ENCODE results near the gene RNF168.
"Not testable (repeated sequence)": the region's sequence is repeated elsewhere in the genome, so short reads cannot be mapped to it uniquely, and the experiment has no call there.

The RNF168 gene

DNA sequence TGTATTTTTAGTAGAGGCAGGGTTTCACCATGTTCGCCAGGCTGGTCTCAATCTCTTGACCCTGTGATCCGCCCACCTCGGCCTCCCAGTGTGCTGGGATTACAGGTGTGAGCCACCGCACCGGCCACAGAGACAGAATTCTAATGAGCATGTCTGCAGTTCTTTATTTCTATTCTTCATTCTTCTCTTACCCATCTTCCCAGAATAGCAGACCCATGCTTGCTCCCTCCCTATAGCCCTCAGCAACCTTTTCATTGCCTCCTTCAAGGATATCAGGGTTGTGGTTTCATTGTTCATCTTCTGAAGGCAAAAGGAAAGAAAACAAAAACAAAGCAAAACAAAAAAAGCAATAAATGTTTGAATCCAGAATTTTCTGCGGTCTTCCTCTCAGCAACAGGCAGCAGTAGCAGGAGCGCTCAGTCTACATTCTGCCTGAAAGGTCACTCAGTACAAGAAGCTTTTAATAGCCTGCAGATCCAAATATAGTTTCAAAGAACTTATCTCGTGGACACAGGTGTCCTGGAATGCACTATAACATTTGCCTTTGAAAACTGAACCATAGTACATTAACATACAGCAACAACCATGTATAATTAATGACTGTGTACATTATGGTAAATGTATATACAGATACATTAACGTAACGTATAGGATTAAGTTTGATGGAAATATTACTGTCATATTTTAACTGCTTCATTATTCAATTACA, 11.5 kb upstream of the RNF168 start, which contains the start of gene SMCO1:
Gene SMCO1 (minus strand): TSS at position 434 of the 709 bp plus-strand sequence. CDS start 137 bp downstream, at position 297.
- DNase-seq (ENCODE audit: low spot score) = no peak

DNA sequence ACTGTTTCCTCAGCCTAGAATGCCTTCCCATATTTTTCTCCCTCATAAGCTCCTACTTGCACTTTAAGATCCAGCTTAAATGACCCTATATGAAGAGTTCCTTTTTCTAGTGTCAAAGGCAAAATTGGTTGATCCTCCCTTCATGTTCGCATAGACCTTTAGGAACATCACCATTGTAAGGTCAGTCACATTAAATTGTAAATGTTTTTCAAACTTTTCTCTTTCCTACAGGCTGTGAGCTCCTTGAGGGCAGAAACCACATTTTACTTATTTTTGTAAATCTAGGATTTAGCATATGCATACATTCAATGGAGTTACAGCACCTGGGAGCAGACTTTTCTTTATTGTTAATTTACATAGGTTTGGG, 10.8 kb upstream of the RNF168 start:
- DNase-seq (ENCODE audit: low spot score) = no peak

DNA sequence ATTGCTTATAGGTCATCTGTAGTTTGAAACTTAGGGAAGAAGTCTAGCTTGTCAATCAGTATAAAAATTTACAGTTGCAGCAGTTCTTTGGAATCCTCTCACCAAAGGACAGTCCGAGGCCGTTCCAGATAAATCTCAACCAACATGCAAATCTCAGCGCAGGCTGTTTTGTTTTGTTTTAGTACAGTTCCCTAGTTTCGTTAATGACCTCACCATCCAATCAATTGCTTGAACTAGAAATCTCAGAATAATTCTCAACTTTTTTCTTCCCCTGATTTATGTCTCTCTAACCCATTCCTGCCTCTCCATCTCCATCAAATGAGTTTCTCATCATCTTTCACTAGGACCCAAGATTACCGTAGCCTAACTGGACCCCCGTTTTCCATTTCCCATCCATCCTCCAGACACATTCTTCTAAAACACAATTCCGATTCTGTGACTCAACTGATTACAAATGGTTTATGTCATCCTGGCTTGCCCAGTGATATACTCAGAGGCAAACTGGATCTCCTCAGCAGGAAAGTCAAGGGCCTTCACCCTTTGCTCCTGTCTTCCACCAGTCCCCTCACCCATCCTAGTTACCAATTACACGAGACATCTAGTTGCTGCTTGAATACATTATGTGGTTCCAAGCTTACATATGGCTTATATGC, 10.3 kb upstream of the RNF168 start:
- DNase-seq (ENCODE audit: low spot score) = no peak

DNA sequence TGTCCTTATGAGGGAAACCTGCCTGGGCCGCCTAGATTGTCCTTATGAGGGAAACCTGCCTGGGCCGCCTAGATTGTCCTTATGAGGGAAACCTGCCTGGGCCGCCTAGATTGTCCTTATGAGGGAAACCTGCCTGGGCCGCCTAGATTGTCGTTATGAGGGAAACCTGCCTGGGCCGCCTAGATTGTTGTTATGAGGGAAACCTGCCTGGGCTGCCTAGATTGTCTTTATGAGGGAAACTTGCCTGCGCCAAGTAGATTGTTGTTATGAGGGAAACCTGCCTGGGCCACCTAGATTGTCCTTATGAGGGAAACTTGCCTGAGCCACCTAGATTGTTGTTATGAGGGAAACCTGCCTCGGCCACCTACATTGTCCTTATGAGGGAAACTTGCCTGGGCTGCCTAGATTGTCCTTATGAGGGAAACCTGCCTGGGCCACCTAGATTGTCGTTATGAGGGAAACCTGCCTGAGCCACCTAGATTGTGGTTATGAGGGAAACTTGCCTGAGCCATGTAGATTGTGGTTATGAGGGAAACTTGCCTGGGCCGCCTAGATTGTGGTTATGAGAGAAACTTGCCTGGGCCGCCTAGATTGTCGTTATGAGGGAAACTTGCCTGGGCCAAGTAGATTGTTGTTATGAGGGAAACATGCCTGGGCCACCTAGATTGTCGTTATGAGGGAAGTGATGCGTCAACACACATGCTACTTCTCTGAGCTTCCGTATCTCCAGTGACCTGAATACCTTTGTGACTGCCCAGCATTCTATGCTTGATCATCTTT, 8.3 kb upstream of the RNF168 start:
- not testable (repeated sequence) for DNase-seq (ENCODE audit: low spot score)

DNA sequence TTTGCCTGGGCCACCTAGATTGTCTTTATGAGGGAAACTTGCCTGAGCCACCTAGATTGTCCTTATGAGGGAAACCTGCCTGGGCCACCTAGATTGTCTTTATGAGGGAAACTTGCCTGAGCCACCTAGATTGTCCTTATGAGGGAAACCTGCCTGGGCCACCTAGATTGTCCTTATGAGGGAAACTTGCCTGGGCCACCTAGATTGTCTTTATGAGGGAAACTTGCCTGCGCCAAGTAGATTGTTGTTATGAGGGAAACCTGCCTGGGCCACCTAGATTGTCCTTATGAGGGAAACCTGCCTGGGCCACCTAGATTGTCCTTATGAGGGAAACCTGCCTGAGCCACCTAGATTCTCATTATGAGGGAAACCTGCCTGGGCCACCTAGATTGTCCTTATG, 7.5 kb upstream of the RNF168 start:
- not testable (repeated sequence) for DNase-seq (ENCODE audit: low spot score)

DNA sequence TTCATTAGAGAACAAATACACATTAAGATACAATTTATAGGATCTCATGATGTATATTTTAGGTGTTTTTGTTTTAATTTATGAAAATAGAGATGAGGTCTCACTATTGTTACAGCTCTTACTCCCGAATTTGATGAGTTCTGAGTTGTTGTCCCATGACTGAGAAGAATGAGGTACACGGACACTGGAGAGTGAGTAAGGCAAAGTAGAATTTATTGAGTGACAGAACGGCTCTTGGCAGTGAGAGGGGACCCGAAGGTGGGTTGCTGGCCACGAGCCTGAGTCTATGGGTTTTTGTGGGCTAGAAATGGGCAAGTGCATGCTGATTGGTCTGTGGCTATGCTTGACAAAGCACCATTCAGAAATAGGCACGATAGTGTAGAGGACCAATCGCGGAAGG, 3.1 kb upstream of the RNF168 start:
- no peak for DNase-seq (ENCODE audit: low spot score)

DNA sequence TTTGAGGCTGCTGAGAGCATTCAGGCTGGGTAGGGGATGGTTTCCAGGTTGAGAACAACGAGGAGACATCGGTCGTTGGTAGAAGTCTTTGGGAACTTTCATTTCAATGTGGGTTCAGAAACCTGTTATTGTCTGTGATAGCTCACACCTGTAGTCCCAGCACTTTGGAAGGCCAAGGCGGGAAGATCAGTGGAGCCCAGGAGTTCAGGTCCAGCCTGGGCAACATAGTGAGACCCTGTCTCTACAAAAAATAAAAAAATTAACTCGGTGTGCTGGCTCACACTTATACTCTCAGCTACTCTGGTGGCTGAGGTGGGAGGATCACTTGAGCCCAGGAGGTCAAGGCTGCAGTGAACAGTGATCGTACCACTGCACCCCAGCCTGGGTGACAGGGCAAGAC, 988 bp upstream of the RNF168 start:
- DNase-seq (ENCODE audit: low spot score) = no peak

DNA sequence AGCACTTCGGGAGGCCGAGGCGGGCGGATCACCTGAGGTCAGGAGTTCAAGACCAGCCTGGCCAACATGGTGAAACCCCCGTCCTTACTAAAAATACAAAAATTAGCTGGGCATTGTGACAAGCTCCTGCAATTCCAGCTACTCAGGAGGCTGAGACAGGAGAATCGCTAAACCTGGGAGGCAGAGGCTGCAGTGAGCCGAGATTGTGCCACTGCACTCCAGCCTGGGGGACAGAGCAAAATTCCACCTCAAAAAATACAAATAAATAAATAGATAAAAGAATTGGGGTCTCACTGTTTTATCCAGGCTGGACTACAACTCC, 470 bp upstream of the RNF168 start:
- DNase-seq (ENCODE audit: low spot score) = not testable (repeated sequence)

DNA sequence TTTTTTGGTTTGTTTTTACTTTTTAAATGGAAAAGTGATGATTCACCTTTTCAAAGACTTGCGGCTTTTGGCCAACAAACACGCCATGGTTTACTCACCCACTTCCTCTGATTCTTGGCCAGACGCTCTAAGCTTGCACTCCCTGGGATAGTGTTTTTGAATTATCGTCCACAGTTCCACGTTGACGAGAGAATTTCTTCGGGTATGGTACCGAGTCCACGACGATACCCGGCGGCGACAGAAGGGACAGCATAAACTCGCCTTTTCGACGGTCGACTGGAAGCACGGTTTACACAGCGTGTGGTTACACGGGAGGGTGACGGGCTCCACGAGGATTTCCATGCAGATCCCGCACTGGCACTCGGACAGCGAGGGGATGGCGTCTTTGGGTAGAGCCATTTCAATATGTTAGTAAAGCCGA, 783 bp downstream of the RNF168 start:
- DNase-seq (ENCODE audit: low spot score) = no peak

DNA sequence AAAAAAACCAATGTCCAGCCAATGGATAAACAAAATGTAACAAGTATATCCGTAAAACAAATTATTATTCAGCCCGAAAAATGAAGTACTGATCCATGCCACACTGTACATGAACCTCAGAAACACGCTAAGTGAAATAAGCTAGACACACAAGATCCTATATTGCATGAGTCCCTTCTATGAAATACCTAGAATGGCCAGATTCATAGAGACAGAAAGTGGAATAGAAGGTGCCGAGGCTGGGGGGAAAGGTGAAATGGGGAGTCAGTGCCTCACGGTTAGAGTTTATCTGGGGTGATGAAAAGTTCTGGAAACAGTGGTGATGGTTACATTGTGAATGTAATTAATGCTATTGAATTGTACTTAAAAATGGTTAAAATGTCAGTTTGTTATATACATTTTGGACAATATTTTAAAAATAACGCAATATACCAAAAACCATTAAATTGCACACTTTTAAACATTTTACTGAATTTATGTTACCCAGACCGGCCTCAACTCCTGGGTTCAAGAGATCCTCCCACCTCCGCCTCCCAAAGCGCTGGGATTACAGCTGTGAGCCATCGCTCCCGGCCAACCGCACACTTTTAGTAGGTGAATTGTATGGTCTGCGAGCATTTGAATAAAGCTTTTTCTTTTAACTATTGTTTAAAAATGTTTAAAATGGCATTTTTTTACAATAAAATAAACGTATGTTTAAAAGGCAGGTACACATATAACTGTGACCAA, 2.1 kb downstream of the RNF168 start:
- DNase-seq (ENCODE audit: low spot score) = no peak

DNA sequence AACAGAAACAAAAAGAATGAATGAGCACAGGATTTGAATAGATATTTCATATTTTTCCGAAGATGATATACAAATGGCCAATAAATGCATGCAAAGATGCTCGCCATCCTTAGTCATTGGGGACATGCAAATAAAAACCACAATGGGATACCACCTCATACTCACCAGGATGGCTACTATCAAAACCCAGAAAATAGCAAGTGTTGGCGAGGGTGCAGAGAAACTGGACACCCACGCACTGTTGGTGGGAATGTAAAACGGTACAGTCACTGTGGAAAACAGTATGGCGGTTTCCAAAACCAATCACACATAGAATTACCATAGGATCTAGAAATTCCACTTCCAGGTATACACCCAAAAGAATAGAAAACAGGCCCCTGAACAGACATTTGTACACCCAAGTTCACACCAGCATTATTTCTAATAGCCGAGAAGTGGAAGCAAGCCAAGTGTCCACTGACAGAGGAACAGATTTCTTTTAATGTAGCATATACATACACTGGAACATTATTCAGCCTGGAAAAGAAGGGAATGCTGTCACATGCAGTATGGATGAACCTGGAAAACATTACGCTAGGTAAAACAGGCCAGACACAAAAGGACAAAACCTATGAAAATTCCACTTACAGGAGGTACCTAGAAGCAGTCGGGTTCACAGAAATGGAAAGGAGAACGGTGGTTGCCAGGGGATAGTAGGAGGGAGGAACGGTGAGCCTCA, 3.6 kb downstream of the RNF168 start:
- DNase-seq (ENCODE audit: low spot score) = no peak

DNA sequence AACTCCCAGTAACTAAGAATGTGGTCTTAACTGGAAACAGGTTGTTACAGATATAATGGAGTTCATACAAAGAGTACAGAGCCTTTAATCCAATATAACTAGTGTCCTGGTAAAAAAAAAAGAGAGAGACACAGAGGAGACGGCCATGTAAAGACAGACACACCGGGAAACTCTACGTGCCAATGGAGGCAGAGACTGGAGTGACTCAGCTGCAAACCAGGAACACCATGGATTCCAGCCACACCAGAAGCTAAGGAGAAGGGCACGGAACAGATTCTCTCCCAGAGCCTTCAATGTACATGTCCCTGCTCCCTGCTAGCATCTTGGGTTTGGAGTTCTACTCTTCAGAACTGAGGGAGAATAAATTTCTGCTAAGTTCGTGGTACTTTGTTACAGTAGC, 4.5 kb downstream of the RNF168 start:
- DNase-seq (ENCODE audit: low spot score) = no peak

DNA sequence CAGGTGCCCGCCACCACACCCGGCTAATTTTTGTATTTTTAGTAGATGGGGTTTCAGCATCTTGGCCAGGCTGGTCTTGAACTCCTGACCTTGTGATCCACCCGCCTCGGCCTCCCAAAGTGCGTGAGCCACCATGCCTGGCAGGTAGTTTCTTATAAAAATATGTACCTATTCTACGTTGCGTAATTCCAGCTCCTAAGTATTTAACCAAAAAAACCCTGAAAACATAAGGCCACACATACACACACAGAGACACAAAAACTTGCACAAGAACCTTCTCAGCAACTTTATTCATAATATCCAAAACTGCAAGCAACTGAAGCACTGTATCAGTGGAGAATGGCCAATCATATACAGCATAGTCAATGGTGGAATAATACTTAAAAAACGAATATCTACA, 5.3 kb downstream of the RNF168 start:
- DNase-seq (ENCODE audit: low spot score) = no peak

DNA sequence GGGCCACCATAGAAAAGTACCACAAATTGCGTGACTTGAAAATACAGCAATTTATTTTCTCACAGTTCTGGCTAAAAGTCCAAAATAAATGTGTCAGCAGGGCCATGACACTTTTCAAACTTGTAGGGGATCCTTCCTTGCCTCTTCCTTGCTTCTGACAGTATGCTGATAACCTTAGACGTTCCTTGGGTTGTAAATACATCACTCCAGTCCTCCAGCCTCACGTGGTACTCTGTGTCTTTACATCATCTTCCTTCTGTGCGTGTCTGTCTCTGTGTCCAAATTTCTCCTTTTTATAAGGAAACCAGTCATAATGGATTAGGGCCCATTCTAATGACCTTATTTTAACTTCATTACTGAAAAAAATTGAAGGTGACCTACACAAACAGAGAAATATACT, 7.4 kb downstream of the RNF168 start:
- DNase-seq (ENCODE audit: low spot score) = no peak

DNA sequence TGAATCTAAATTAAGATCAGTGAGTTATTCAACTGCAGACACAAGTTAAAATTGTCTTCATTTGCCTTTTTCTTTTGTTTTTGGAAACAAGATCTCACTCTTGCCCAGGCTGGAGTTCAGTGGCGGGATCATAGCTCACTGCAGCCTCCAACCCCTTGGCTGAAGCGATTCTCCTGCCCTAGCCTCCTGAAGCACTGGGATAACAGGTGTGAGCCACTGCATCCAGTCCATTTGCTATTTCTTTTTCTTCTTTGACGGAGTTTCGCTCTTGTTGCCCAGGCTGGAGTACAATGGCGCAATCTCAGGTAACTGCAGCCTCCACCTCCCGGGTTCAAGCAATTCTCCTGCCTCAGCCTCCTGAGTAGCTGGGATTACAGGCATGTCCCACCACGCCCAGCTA, 10.3 kb downstream of the RNF168 start:
- no peak for DNase-seq (ENCODE audit: low spot score)

DNA sequence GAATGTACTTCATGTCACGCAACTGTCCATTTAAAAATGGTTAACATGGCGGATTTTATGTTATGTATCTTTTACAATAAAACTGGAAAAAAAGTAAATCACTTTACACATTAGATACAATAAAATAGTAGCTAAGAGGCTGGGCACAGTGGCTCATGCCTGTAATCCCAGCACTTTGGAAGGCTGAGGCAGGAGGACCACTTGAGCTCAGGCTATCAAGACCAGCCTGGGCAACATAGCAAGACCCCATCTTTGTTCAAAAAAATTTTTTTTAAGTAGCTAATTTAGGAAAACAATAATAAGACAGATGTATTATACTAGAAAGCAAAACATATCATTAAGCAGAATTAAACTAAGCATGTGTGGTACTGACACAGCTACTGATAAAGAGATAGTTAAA, 11.5 kb downstream of the RNF168 start:
- DNase-seq (ENCODE audit: low spot score) = no peak

DNA sequence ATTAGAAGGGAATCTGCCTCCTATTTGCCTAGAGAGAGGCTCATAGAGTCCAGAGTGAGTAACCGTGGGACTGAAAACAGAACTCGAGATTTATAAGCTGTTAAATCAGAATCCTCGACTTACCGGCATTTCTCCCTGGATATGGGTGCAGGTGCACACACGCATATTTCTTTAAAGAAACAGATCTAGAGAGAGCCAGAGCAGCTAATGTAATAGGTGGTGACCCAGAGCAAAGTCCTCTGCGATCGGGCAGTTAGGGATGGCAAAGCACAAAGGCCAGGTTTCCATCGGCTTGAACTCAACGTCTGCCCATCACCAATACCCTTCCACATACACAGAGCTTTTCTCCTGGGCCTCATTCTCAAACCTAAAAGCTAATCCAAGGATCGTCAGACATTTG, 13.8 kb downstream of the RNF168 start:
- no peak for DNase-seq (ENCODE audit: low spot score)

DNA sequence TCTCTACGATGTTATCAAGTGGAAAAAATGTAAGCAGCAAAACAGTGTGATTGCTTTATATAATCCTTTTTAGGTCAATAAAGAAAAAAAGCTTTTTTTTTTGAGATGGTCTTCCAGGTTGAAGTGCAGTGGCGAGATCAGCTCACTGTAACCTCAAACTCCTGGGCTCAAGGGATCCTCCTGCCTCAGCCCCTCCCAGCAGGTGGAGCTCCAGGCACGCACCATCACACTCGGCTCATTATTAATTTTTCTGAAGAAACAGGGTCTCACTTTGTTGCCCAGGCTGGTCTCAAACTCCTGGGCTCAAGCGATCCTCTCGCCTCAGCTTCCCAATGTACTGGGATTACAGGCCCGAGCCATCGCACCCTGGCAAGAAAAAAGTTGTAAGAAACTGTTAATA, 17.3 kb downstream of the RNF168 start:
- DNase-seq (ENCODE audit: low spot score) = no peak

DNA sequence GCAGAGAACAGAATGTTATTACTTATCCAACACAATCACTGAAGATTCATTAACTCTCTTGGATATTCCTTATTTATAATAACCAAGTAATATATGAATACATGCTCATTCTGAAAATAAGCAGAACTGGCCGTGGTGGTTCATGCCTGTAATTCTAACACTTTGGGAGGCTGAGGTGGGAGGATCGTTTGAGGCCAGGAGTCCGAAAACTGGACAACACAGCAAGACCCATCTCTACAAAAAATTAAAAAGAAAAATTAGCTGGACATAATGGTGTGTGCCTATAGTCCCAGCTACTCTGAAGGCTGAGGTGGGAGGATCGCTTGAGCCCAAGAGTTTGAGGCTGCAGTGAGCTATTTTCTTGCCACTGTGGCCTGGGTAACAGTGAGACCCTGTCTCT, 25.9 kb downstream of the RNF168 start:
- no peak for DNase-seq (ENCODE audit: low spot score)

DNA sequence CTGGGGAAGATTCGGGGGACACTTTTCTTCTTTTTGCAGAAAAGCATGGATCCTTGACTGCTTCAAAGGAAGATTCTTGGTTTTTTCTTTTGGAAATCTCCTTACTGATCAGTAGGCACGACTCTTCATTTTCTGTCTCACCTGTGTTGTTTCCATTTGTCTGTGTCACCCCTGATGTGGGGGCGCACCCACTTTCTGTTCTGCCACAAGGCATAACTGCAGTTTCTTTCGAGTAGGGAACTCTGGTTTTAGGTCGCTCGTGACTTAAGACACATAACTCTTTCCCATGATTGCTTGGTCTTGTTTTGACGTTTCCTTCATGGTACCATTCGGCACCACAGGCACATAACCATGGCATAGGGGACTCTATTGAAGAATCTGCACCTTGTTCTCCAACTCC, 31.3 kb downstream of the RNF168 start:
- no peak for DNase-seq (ENCODE audit: low spot score)

DNA sequence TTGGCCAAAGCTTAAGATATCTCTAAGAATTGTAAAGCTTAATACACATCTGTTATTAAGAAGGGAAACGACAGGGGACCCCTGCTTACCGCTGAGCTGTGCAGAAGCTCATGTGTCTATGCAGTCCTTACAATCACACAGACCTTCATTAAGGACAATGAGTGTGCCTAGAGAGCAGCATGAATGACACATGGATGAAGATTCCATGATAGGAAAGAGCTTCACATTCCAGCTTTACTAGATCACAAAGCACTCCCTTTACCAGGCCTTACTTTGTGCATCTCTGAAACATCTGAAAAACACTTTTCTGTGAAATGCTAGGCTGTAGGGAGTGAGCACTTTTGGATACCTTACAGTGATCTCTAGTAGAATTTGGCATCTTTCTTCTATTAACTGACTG, 32.0 kb downstream of the RNF168 start:
- no peak for DNase-seq (ENCODE audit: low spot score)

DNA sequence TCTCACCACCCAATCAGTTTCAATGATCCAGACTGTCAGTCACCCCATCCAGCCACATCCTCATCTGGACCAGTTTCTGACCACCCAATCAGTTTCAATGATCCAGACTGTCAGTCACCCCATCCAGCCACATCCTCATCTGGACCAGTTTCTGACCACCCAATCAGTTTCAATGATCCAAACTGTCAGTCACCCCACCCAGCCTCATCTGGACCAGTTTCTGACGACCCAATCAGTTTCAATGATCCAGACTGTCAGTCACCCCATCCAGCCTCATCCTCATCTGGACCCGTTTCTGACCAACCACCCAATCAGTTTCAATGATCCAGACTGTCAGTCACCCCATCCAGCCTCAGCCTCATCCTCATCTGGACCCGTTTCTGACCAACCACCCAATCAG, 33.4 kb downstream of the RNF168 start:
- not testable (repeated sequence) for DNase-seq (ENCODE audit: low spot score)
